Activated CD8-positive, alpha-beta T cell treated with anti-CD3 and anti-CD28 coated beads for 36 hours (primary cell): ENCODE measurements around the gene LPP. TPM values are rescaled to one million over a fixed set of nuclear protein-coding genes. Genes with fewer than 3 reads are reported as not detected.

Experiments used
- ATAC-seq: fragments of 200-7000 bp; cut with Tn5 transposase; one replicate; pipeline ENCODE4 v1.10.0; 2021; ENCODE audit warnings: mild to moderate bottlenecking, moderate library complexity
- CTCF ChIA-PET: fragments of 350-600 bp; sonication (Branson Sonifier 250); formaldehyde crosslinking; loops from one replicate; lab custom pipeline; 2021; ENCODE audit warnings: antibody characterized with exemption; lab: Charles Lee
- POLR2A ChIA-PET: fragments of 350-600 bp; sonication (Branson Sonifier 250); formaldehyde crosslinking; loops from one replicate; lab custom pipeline; 2021; ENCODE audit warnings: antibody characterized with exemption; lab: Charles Lee
- DNase-seq: peaks from one replicate; pipeline ENCODE4 v3.0.0-alpha.2; 2020
- H3K27ac Mint-ChIP-seq: one replicate; pipeline ENCODE4 v1.8.0; 2021; ENCODE audit warnings: mild to moderate bottlenecking, mixed read lengths
- H3K27me3 Mint-ChIP-seq: one replicate; pipeline ENCODE4 v1.8.0; 2021; ENCODE audit warnings: mixed read lengths
- H3K36me3 Mint-ChIP-seq: one replicate; pipeline ENCODE4 v1.8.0; 2021; ENCODE audit warnings: low read depth, mixed read lengths
- H3K4me1 Mint-ChIP-seq: one replicate; pipeline ENCODE4 v1.8.0; 2021; ENCODE audit warnings: low read depth, mixed read lengths
- H3K4me3 Mint-ChIP-seq: one replicate; pipeline ENCODE4 v1.8.0; 2021; ENCODE audit warnings: mild to moderate bottlenecking, moderate library complexity, mixed read lengths
- H3K9me3 Mint-ChIP-seq: one replicate; pipeline ENCODE4 v1.8.0; 2021; ENCODE audit warnings: mixed read lengths
- intact Hi-C: fragments of 100-400 bp; cut with micrococcal nuclease; formaldehyde crosslinking; loops from one replicate; pipeline ENCODE4 v1.10.0; 2022
- total RNA-seq, 2 experiments: library from RNA; stranded (reverse); gene quantifications; one replicate each; pipeline ENCODE4 v1.2.3, GENCODE V29; 2021
- TF ChIP-seq, protein P1 (sequence below): fragments of 200-600 bp; IDR thresholded peaks from one replicate; pipeline ENCODE4 v1.8.0; 2022; ENCODE audit warnings: antibody characterized with exemption, mild to moderate bottlenecking

LPP gene
- total RNA-seq, 2 experiments from 2014 or later: 16.4 to 22.6 TPM

DNA sequence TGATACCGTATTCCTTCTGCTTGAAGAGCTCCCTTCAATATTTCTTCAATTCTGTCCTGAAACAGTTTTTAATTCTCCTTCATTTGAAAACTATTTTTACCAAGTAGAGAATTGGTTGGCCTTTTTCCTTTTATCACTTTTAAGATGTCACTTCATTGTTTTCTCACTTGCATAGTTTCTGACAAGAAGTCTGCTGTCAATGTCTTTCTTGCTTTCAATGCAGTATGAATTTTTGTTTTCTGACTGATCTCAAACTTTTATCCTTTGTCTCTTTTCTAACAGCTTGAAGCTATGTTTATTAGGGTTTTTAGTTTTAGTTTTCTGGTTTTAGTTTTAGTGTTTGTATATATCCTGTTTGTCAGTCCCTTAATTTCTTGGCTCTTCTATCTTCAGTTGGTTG is 653.0 kb downstream of the LPP start:
- peaks cover 23% of the 10 kb centered on the region for H3K9me3 Mint-ChIP-seq
- H3K27ac Mint-ChIP-seq: no peak overlapping the region
- TF ChIP-seq, protein P1, sequence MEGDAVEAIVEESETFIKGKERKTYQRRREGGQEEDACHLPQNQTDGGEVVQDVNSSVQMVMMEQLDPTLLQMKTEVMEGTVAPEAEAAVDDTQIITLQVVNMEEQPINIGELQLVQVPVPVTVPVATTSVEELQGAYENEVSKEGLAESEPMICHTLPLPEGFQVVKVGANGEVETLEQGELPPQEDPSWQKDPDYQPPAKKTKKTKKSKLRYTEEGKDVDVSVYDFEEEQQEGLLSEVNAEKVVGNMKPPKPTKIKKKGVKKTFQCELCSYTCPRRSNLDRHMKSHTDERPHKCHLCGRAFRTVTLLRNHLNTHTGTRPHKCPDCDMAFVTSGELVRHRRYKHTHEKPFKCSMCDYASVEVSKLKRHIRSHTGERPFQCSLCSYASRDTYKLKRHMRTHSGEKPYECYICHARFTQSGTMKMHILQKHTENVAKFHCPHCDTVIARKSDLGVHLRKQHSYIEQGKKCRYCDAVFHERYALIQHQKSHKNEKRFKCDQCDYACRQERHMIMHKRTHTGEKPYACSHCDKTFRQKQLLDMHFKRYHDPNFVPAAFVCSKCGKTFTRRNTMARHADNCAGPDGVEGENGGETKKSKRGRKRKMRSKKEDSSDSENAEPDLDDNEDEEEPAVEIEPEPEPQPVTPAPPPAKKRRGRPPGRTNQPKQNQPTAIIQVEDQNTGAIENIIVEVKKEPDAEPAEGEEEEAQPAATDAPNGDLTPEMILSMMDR: no peak
- H3K4me3 Mint-ChIP-seq: no peak overlapping the region
- ChIA-PET CTCF (interaction anchor here (1.1 kb wide), 1 partner anchor 9 kb away, joined by 3 read pairs; no protein-coding TSS in a partner anchor), POLR2A (no interaction called here)
- ATAC-seq: no peak
- no peak for DNase-seq
- H3K36me3 Mint-ChIP-seq: peaks cover 18% of the 10 kb centered on the region
- intact Hi-C loops: no loop called here
- H3K27me3 Mint-ChIP-seq: no peaks in the 10 kb centered on the region
- H3K4me1 Mint-ChIP-seq: no peaks in the 10 kb centered on the region

DNA sequence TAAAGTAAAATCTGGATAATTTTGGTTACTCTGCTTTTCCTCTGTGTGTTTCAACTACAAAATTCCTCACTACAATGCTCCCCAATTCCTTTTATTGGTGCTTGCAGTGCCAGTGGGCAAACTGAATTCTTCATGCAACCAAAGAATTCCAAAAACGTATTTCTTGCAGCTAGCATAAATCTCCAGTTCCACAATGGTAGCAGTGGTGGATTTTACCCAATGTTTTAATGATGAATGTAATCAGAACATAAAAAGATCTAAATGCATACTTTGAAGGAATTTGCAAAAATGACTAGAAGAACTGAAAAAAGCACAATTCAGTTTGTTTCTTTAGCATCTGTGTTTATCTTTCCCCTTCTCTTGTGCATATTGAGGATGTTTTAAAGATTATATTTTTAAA is 658.2 kb downstream of the LPP start:
- CTCF ChIA-PET: no interaction called here

DNA sequence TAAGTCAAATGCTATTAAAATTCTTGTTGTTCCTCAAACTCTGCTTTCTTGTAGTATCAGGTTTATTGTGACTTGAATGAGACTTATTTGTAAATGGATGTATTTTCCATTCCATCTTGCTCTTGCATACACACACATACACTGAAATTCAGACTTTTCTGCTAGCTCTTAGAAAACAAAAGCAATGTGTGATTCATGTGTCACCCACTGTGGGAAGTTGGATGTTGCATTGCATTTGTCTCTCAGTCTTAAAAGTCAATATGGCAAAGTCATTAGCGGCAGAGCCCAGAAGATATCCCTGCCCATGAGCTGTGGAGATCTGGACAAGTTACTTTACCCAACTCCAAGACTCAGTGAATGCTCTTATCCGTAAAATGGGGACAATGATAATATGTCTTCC is 660.6 kb downstream of the LPP start:
- H3K27me3 Mint-ChIP-seq: no peaks in the 10 kb centered on the region

More for the DNA sequence above, 658.2 kb downstream of the LPP start:
- POLR2A ChIA-PET: no interaction called here
- intact Hi-C loops: no loop called here
- no peak overlapping the region for H3K4me3 Mint-ChIP-seq
- no peak overlapping the region for H3K27ac Mint-ChIP-seq
- H3K27me3 Mint-ChIP-seq: no peaks in the 10 kb centered on the region
- ATAC-seq (no peak), DNase-seq (no peak)
- H3K9me3 Mint-ChIP-seq: peaks cover 16% of the 10 kb centered on the region
- H3K36me3 Mint-ChIP-seq: peaks cover 14% of the 10 kb centered on the region
- TF ChIP-seq, protein P1: no peak
- no peaks in the 10 kb centered on the region for H3K4me1 Mint-ChIP-seq

DNA sequence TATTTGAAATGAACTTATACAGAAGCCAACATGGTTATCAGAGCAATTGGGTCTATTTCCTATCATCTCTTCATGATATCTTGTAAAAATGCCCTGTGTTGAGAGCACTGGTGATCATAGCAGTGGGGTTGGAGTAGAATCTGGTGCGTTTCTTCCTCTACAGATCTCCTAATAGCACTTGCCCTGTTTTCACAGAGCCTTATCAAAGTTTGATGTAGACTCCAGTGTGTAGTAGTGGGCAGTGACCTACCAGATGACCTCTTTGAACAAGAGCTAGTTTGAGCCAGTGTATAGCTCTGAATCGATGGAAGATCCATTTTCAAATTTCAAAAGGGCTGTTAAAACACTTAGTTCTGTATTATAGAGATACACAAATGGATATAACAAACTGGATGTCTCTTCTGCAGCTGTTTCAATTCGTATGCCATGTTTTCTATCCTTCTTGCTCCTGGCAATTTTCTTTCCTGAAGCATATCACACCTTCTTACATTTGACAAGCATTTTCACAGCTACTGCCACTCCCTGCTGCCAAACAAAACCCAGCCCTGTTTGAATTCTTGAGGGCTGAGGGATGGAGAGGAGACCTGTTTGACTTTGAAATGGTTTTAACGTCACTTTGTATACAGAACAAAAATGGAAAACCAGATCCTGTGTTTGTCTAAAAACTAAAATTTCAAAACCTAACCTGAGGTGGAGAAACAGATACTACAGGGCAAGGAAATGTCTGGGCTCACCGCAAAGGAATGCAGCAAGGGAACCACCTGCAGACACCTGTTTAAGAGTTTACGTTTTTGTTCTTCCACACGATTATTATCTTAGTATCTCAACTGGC is 663.4 kb downstream of the LPP start:
- ChIA-PET CTCF (interaction anchor here (1.0 to 2.0 kb wide), 3 partner anchors 18 to 1077 kb away, joined by 3 to 5 read pairs (median 3); no protein-coding TSS in a partner anchor), POLR2A (no interaction called here)
- Mint-ChIP-seq H3K27me3 (no peaks in the 10 kb centered on the region), H3K9me3 (no peaks in the 10 kb centered on the region), H3K4me3 (no peak overlapping the region), H3K4me1 (no peaks in the 10 kb centered on the region), H3K27ac (no peak overlapping the region), H3K36me3 (no peaks in the 10 kb centered on the region)
- ATAC-seq (no peak), DNase-seq (no peak)
- TF ChIP-seq, protein P1: no peak
- intact Hi-C loops: no loop called here

More for the DNA sequence above, 660.6 kb downstream of the LPP start:
- ChIA-PET POLR2A (no interaction called here), CTCF (interaction anchor here (1.4 kb wide), 1 partner anchor 140 kb away, joined by 6 read pairs; no protein-coding TSS in a partner anchor)
- no peak for DNase-seq
- Mint-ChIP-seq H3K4me1 (no peaks in the 10 kb centered on the region), H3K9me3 (no peaks in the 10 kb centered on the region), H3K27ac (no peak overlapping the region), H3K4me3 (no peak overlapping the region), H3K36me3 (no peaks in the 10 kb centered on the region)
- intact Hi-C loops: no loop called here
- TF ChIP-seq, protein P1: no peak
- ATAC-seq: no peak

DNA sequence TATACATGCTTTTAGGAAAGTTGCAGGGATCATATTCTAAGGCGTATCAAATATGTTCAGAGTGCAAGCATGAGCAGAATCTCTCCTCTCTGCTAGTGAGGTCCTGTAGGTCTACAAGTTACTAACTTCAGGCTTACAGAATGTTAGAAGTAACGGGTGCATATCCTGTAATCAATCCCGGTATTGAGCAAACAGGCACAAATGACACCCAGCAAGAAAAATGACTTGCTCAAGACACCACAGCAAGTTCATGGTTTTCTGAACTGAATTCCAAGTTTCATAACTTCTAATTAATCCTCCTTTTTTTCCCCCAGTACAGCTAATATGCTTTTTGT is 663.9 kb downstream of the LPP start:
- Mint-ChIP-seq H3K27ac (no peak overlapping the region), H3K27me3 (no peaks in the 10 kb centered on the region), H3K9me3 (no peaks in the 10 kb centered on the region), H3K4me1 (no peaks in the 10 kb centered on the region), H3K36me3 (no peaks in the 10 kb centered on the region), H3K4me3 (no peak overlapping the region)
- TF ChIP-seq, protein P1: no peak
- POLR2A ChIA-PET: no interaction called here
- ATAC-seq (no peak), DNase-seq (no peak)
- CTCF ChIA-PET: interaction anchor here (0.8 to 2.0 kb wide), 3 partner anchors 17 to 1078 kb away, joined by 3 to 5 read pairs (median 5); no protein-coding TSS in a partner anchor
- intact Hi-C loops: no loop called here
